Stimulated activated CD4-positive, alpha-beta T cell treated with anti-CD3 and anti-CD28 coated beads, Interleukin-1b, Interleukin-23, amount 100 ng/mL, for 4 hours (primary cell): ENCODE data around the gene PRRC2C.
"Not testable (repeated sequence)": the region's sequence is repeated elsewhere in the genome, so short reads cannot be mapped to it uniquely, and the experiment has no call there.

ENCODE experiments used
- DNase-seq, 2 donors: peaks; one replicate each; pipeline ENCODE4 v3.0.0-alpha.2; 2020; ENCODE audit warnings: low read depth in 2 of 2

The PRRC2C gene

GRCh38 chr1:171500304-171500703 lies 15.0 kb downstream of the PRRC2C start:
- no peak for DNase-seq

GRCh38 chr1:171500803-171501202 lies 15.5 kb downstream of the PRRC2C start:
- no peak for DNase-seq

GRCh38 chr1:171501305-171502024 lies 16.1 kb downstream of the PRRC2C start:
- DNase-seq, result no peak

- DNase-seq, result no peak
Observed at GRCh38 chr1:171506525-171507304, 21.4 kb downstream of the PRRC2C start.

DNA sequence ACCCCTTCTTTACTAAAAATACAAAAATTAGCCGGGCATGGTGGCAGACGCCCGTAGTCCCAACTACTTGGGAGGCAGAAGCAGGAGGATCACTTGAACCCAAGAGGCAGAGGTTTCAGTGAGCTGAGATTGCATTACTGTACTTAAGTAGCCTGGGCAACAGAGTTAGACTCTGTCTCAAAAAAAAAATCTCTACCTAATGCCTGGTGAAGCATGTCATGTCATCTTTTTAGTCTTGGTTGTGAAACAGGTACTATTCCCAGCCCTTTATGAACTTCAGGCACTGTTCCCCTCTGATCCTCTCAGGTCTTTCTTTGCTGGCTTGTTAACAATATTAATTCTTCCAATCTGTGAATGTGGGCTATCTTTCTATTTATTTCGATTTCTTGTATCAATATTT lies 22.1 kb downstream of the PRRC2C start:
- no peak for DNase-seq

GRCh38 chr1:171509191-171509590 lies 23.9 kb downstream of the PRRC2C start:
- DNase-seq, result no peak

GRCh38 chr1:171513743-171514142 lies 28.4 kb downstream of the PRRC2C start:
- no peak for DNase-seq

DNA sequence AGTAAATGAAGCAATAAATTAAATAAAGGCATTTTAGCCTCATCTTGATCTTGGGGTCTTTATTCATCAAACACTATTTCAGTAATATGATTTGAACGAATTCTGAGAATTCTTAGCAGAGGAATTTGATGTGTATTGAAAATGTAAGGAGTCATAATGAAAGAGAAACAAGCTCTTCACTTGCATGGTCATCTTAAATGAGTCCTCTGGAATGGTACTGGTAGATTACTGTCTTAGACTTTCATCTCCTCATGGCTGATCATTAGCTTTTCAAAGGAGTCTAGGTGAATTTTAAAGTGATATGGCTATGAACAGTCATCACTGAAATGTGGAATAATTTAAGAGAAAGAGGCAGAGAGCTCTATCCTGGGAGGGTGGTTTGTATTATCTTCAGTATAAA lies 30.0 kb downstream of the PRRC2C start:
- DNase-seq, result no peak

DNA sequence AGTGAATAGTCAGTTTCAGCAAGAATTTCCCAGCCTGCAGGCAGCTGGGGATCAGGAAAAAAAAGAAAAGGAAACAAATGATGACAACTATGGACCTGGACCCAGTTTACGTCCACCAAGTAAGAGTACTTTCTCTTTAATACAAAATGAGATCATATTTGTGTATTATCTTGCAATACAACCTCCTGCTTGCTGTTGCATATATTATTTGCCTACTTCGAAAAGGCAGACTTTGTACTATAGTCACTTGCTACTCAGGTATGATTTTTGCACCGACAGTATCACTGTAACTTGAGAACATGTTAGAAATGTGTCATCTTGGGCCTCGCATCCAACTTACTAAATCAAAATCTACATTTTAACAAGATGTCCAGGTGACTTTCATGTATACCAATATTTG lies 30.4 kb downstream of the PRRC2C start:
- DNase-seq, result no peak

DNA sequence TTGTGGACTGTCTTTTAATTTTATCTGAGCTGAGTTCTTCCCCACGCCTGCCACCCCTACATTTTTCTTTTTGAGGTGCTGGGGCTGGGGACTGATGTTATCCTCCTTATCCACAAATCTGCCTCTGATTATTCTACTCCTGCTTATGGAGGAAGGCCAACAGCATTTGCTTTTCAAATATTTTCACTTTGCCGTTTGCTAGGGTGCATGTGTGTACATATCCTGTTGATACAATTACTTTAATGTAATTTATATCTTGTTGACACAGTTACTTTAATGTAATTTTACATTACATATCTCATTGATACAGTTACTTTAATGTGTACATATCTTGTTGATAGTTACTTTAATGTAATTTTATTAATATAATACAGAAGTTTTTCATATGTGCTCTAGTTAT lies 36.2 kb downstream of the PRRC2C start:
- DNase-seq, result no peak

GRCh38 chr1:171530676-171531075 lies 45.3 kb downstream of the PRRC2C start:
- no peak for DNase-seq

DNA sequence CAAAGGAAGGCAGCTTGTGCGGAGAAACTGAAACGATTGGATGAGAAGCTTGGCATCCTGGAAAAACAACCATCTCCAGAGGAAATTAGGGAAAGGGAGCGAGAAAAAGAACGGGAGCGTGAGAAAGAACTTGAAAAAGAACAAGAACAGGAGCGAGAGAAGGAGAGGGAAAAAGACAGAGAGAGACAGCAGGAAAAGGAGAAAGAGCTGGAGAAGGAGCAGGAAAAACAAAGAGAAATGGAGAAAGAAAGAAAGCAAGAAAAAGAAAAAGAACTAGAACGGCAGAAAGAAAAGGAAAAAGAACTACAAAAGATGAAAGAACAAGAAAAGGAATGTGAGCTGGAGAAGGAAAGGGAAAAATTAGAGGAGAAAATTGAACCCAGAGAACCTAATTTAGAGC lies 47.2 kb downstream of the PRRC2C start:
- DNase-seq, result no peak

DNA sequence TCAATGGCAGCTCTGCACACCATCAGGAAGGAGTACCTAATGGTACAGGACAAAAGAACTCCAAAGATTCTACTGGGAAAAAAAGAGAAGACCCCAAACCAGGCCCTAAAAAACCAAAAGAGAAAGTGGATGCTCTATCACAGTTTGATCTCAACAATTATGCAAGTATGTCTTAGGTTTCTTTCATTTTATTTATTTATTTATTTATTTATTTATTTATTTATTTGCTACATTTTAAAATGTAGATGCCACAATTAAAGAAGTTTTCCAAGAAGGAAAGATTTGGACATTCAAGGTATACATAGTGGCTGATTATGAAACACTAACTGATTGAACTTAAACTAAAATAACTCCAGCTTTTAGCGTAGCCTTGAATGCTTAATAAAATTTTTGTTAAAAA lies 60.2 kb downstream of the PRRC2C start:
- no peak for DNase-seq

DNA sequence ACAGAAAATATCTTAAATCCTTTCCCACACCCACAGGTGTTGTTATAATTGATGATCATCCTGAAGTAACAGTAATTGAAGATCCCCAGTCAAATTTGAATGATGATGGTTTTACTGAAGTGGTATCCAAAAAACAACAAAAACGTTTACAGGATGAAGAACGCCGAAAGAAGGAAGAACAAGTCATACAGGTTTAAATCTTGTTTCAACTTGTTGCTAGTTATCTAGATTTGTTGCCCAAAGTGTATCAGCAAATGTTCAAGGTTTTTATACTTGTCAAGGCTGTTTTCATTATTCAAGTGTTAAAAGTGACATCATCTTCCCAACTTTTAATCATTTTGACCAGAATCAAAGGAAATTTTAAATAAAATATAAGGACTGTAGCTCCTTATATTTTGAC lies 64.7 kb downstream of the PRRC2C start:
- DNase-seq, result no peak

GRCh38 chr1:171550598-171551100 lies 65.3 kb downstream of the PRRC2C start:
- not testable (repeated sequence) for DNase-seq

GRCh38 chr1:171553960-171554359 lies 68.6 kb downstream of the PRRC2C start:
- not testable (repeated sequence) for DNase-seq

DNA sequence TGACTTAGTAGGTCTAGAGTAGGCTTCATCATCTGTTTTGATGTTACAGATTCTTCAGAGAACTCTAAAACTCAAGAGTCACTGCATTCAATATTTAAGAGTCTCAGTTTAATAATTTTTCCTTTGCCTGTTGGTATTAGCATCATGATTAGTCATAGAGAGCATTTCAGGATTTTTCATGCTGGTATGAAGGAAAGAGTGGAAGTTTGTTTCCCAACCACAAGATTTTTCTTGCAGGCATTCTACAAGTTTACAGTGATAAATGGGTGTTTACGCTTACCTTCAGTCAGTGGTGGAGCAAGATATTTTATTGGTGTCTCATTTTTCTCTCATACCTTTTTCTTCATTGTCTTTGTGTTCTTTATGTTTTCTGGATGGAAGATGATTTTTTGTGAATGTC lies 78.3 kb downstream of the PRRC2C start:
- DNase-seq, result no peak

DNA sequence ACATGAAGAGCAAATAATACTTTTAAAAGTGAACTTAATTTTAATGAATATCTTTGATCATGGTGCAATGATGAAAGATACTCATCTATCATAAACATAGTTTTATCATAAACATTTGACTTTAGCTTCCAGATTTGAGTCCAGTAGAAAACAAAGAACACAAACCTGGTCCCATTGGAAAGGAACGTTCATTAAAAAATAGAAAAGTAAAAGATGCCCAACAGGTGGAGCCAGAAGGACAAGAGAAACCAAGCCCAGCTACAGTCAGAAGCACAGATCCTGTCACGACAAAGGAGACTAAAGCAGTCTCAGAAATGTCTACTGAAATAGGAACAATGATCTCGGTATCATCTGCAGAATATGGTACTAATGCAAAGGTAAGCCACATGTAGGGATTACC lies 81.1 kb downstream of the PRRC2C start:
- DNase-seq, result no peak

DNA sequence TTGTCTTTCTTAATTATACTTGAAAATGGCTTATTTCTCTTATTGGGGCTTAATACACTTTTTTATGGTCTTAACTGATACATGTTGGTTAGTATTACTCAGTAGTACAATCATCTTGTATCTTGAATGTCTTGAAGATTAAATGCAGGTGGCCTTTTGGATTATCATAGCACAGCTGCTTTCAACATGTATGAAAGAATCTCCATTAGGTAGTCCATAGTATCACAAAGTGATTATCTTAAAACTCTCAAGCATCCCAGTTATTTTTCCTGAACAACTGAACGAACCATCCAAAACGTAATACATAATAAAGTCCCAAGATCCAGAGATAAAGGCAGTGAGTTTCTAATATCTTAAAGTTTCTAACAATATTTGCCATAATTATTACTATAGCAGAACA lies 85.0 kb downstream of the PRRC2C start:
- DNase-seq, result no peak

DNA sequence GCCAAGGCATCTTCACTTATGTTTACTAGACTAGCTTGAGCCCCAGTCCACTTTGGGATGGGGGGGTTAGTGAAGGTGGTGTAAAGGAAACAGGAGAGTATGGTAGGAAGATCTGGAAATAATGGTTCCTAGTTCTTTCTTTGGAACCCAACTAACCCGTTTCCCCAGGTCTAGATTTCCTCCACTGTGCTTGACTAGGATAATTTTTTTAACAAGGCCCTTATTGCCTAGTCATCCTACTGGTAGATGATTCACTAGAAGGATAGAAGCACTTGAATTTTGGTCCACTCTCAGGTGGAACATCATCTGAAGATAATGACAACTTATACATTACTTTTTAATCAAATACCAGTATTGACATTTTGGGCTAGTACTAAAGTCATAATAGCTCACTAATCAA lies 90.8 kb downstream of the PRRC2C start:
- no peak for DNase-seq

GRCh38 chr1:171581226-171581625 lies 95.9 kb downstream of the PRRC2C start:
- DNase-seq, result no peak

- no peak for DNase-seq
Observed at GRCh38 chr1:171581766-171582165, 96.4 kb downstream of the PRRC2C start.

- DNase-seq, result no peak
Observed at GRCh38 chr1:171582589-171582988, 97.3 kb downstream of the PRRC2C start.
